GM23338 (cell line): ENCODE data around the gene SIGLEC8. TPM values are rescaled to one million over a fixed set of nuclear protein-coding genes. Genes with fewer than 3 reads are reported as not detected.

ENCODE experiments used
- ATAC-seq: fragments of 200-7000 bp; cut with Tn5 transposase; 3 replicates; pipeline ENCODE4 v1.9.1; 2020
- DNase-seq: peaks from one replicate; pipeline ENCODE4 v3.0.0-alpha.2; 2015; ENCODE audit warnings: low spot score
- H2AFZ ChIP-seq: fragments of 200-600 bp; sonication (generic); 2 replicates; pipeline ENCODE4 v1.8.0; 2016; ENCODE audit warnings: antibody characterized with exemption, mild to moderate bottlenecking, moderate library complexity
- H3F3A ChIP-seq: fragments of 200-600 bp; sonication (generic); replicated peaks from 2 replicates; pipeline ENCODE4 v1.8.0; 2017; ENCODE audit warnings: antibody characterized with exemption, mixed run types, low read depth
- H3K27ac ChIP-seq: fragments of 200-600 bp; sonication (generic); 2 replicates; pipeline ENCODE4 v1.6.1; 2016; ENCODE audit warnings: low read depth
- H3K27me3 ChIP-seq: fragments of 200-600 bp; sonication (generic); 2 replicates; pipeline ENCODE4 v1.8.0; 2016; ENCODE audit warnings: mild to moderate bottlenecking, mixed run types, moderate library complexity; ENCODE audit not compliant: insufficient read depth
- H3K36me3 ChIP-seq: fragments of 200-600 bp; sonication (generic); 2 replicates; pipeline ENCODE4 v1.8.0; 2016; ENCODE audit warnings: mild to moderate bottlenecking; ENCODE audit not compliant: insufficient read depth
- H3K4me1 ChIP-seq: fragments of 200-600 bp; sonication (generic); 2 replicates; pipeline ENCODE4 v1.8.0; 2016; ENCODE audit warnings: mild to moderate bottlenecking, moderate library complexity; ENCODE audit not compliant: insufficient read depth
- H3K4me2 ChIP-seq: fragments of 200-600 bp; sonication (generic); 2 replicates; pipeline ENCODE4 v1.7.1; 2017; ENCODE audit warnings: mixed run types
- H3K4me3 ChIP-seq: fragments of 200-600 bp; sonication (generic); 2 replicates; pipeline ENCODE4 v1.6.1; 2016; ENCODE audit warnings: mixed run types
- H3K79me2 ChIP-seq: fragments of 200-600 bp; sonication (generic); replicated peaks from 2 replicates; pipeline ENCODE4 v1.8.0; 2017; ENCODE audit warnings: mild to moderate bottlenecking; ENCODE audit not compliant: insufficient read depth
- H3K9me2 ChIP-seq: fragments of 200-600 bp; sonication (generic); 2 replicates; pipeline ENCODE4 v1.8.0; 2017; ENCODE audit not compliant: insufficient read depth
- H4K20me1 ChIP-seq: fragments of 200-600 bp; sonication (generic); replicated peaks from 2 replicates; pipeline ENCODE4 v1.8.0; 2017; ENCODE audit warnings: mild to moderate bottlenecking; ENCODE audit not compliant: insufficient read depth
- H3K27ac Mint-ChIP-seq: 2 replicates; pipeline ENCODE4 v1.8.0; 2020; ENCODE audit warnings: inconsistent platforms, mild to moderate bottlenecking, moderate library complexity, mixed read lengths
- H3K27me3 Mint-ChIP-seq: 3 replicates; pipeline ENCODE4 v1.8.0; 2022; ENCODE audit warnings: low read depth, mild to moderate bottlenecking, moderate library complexity, mixed read lengths, inconsistent platforms; ENCODE audit not compliant: insufficient read depth, poor library complexity
- H3K36me3 Mint-ChIP-seq: 3 replicates; pipeline ENCODE4 v1.8.0; 2021; ENCODE audit warnings: low read depth, mild to moderate bottlenecking, inconsistent platforms, moderate library complexity, mixed read lengths
- H3K4me1 Mint-ChIP-seq: 3 replicates; pipeline ENCODE4 v1.8.0; 2020; ENCODE audit warnings: mild to moderate bottlenecking, inconsistent platforms, mixed read lengths
- H3K4me3 Mint-ChIP-seq: 3 replicates; pipeline ENCODE4 v1.8.0; 2021; ENCODE audit warnings: moderate library complexity, mild to moderate bottlenecking, inconsistent platforms, mixed read lengths
- H3K9me3 Mint-ChIP-seq: 3 replicates; pipeline ENCODE4 v1.8.0; 2020; ENCODE audit warnings: moderate library complexity, mild to moderate bottlenecking, inconsistent platforms, mixed read lengths
- CREB1 ChIP-seq: fragments of 250-450 bp; sonication (Bioruptor Pico); IDR thresholded peaks from 2 replicates; pipeline ENCODE4 v1.5.0; 2020; ENCODE audit warnings: low read depth, mild to moderate bottlenecking, moderate library complexity
- CTCF ChIP-seq, 2 experiments: fragments of 200-600 bp in 1 of 2; sonication (generic) in 1 of 2; conservative IDR thresholded peaks; 2 replicates each; pipeline versions ENCODE4 v1.5.1 to v1.6.1; 2016 to 2017; ENCODE audit warnings: antibody characterized with exemption in 2 of 2, low read depth in 2 of 2, mild to moderate bottlenecking in 2 of 2, moderate library complexity in 1 of 2
- ETS1 ChIP-seq: IDR thresholded peaks from 2 replicates; pipeline ENCODE4 v1.6.1; 2016; ENCODE audit warnings: antibody characterized with exemption
- EZH2 ChIP-seq: fragments of 200-600 bp; sonication (generic); IDR thresholded peaks from one replicate; pipeline ENCODE4 v1.8.0; 2017; ENCODE audit warnings: antibody characterized with exemption, mild to moderate bottlenecking, low read depth; ENCODE audit not compliant: unreplicated experiment
- EZH2phosphoT487 ChIP-seq: fragments of 200-600 bp; sonication (generic); IDR thresholded peaks from one replicate; pipeline ENCODE4 v1.8.1; 2018; ENCODE audit warnings: antibody characterized with exemption; ENCODE audit not compliant: unreplicated experiment
- JUNB ChIP-seq: IDR thresholded peaks from one replicate; pipeline ENCODE4 v1.6.1; 2016; ENCODE audit warnings: antibody characterized with exemption; ENCODE audit not compliant: unreplicated experiment
- NANOG ChIP-seq: IDR thresholded peaks from 2 replicates; pipeline ENCODE4 v1.6.1; 2016; ENCODE audit warnings: antibody characterized with exemption, borderline replicate concordance
- POLR2AphosphoS5 ChIP-seq: IDR thresholded peaks from 2 replicates; pipeline ENCODE4 v1.6.1; 2016; ENCODE audit warnings: antibody characterized with exemption, low read depth
- REST ChIP-seq: IDR thresholded peaks from one replicate; pipeline ENCODE4 v1.6.1; 2018; ENCODE audit warnings: antibody characterized with exemption; ENCODE audit not compliant: unreplicated experiment
- STAT1 ChIP-seq: IDR thresholded peaks from one replicate; pipeline ENCODE4 v1.6.1; 2016; ENCODE audit warnings: antibody characterized with exemption; ENCODE audit not compliant: unreplicated experiment
- ZNF114 ChIP-seq: fragments of 250-450 bp; sonication (Bioruptor Pico); IDR thresholded peaks from 2 replicates; pipeline ENCODE4 v1.5.0; 2020; ENCODE audit warnings: mild to moderate bottlenecking, moderate library complexity
- ZNF331 ChIP-seq: fragments of 250-450 bp; sonication (Bioruptor Pico); IDR thresholded peaks from 2 replicates; pipeline ENCODE4 v1.5.0; 2020; ENCODE audit warnings: low read depth, mild to moderate bottlenecking, moderate library complexity
- ZNF462 ChIP-seq: fragments of 250-450 bp; sonication (Bioruptor Pico); IDR thresholded peaks from 2 replicates; pipeline ENCODE4 v1.5.0; 2020; ENCODE audit warnings: mild to moderate bottlenecking, moderate library complexity
- polyA plus RNA-seq: library from polyadenylated mRNA; unstranded; fragments of >200 nt; fragmentation: Nextera tagmentation; extraction: Ambion mirVana; gene quantifications from 2 replicates; pipeline ENCODE4 v1.2.1, GENCODE V29; 2016
- total RNA-seq: library from RNA; depleted of rRNA; stranded (reverse); fragments of >200 nt; shearing (Covaris generic); gene quantifications from 2 replicates; pipeline ENCODE4 v1.2.3, GENCODE V29; 2014

SIGLEC8 gene
- total and polyA plus RNA-seq, 2 experiments from 2014 or later = not detected

- Histone ChIP-seq H3F3A (no peaks in the 10 kb centered on the region), H3K4me1 (no peaks in the 10 kb centered on the region; the same call in 1 of the 2 replicates), H3K79me2 (no peaks in the 10 kb centered on the region), H3K27ac (no peak overlapping the region), H4K20me1 (no peaks in the 10 kb centered on the region), H3K9me2 (no peaks in the 10 kb centered on the region), H3K27me3 (no peaks in the 10 kb centered on the region), H3K4me3 (no peak overlapping the region), H3K4me2 (no peak overlapping the region), H3K36me3 (no peaks in the 10 kb centered on the region; the same call in 1 of the 2 replicates), H2AFZ (no peak overlapping the region)
- Mint-ChIP-seq H3K9me3 (no peaks in the 10 kb centered on the region; the same call in 2 of the 3 replicates), H3K27ac (no peak overlapping the region), H3K36me3 (no peaks in the 10 kb centered on the region), H3K27me3 (peaks cover 8% of the 10 kb centered on the region), H3K4me3 (no peak overlapping the region), H3K4me1 (no peaks in the 10 kb centered on the region; the same call in 2 of the 3 replicates)
- ATAC-seq = no peak
- no peak for DNase-seq
- TF ChIP-seq JUNB (no peak), EZH2 (no peak), ZNF114 (no peak), ETS1 (no peak), STAT1 (no peak), EZH2phosphoT487 (no peak), CREB1 (CRISPR knock-in tag) (no peak), CTCF (conservative IDR thresholded peaks at IDR 0.05; ENCODE audit: low read depth in 2 of 2) (no peak), NANOG (no peak), POLR2AphosphoS5 (no peak), REST (no peak), ZNF331 (CRISPR knock-in tag) (no peak), ZNF462 (no peak)
These were observed 18.2 kb downstream of the SIGLEC8 start for GRCh38 chr19:51440052-51440451.
